Measurements from ENCODE around the gene ATP4A.

DNA sequence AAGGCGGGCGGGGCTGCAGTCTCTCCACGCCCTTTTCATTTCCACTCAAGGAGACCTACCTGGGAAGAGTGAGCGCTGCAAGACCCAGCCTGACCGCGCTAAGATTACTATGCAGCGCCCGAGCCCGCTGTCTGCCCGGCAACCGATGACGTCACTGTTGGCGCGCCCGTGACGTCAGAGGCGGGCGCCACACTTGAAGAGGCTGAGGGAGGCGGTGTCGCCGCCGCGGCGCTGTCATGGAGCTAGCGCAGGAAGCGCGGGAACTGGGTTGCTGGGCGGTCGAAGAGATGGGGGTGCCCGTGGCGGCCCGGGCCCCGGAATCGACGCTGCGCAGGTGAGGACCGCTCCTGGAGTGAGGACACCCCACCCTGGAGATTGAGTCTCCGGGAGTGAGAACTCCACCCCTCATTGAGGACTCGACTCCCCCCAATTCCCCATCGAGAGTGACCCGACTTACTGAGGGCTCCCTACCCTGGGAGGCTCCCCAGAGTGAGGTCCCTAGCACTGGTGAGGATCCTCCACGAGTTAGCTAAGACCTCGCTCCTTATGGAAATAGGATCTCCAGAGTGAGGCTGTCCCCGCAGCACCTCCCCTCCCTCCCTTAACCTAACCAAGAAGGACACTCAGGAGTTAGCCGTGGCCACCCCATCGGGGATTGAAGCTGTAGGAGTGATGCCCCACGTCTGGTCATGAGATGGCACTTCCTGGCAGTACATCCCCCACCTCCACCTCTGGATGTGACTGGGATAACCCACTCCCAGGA is 49.3 kb upstream of the ATP4A start, which contains the start of gene HAUS5:
- TF ChIP-seq, protein P1, sequence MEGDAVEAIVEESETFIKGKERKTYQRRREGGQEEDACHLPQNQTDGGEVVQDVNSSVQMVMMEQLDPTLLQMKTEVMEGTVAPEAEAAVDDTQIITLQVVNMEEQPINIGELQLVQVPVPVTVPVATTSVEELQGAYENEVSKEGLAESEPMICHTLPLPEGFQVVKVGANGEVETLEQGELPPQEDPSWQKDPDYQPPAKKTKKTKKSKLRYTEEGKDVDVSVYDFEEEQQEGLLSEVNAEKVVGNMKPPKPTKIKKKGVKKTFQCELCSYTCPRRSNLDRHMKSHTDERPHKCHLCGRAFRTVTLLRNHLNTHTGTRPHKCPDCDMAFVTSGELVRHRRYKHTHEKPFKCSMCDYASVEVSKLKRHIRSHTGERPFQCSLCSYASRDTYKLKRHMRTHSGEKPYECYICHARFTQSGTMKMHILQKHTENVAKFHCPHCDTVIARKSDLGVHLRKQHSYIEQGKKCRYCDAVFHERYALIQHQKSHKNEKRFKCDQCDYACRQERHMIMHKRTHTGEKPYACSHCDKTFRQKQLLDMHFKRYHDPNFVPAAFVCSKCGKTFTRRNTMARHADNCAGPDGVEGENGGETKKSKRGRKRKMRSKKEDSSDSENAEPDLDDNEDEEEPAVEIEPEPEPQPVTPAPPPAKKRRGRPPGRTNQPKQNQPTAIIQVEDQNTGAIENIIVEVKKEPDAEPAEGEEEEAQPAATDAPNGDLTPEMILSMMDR (IDR thresholded peaks at IDR 0.05; ENCODE audit: low read depth, low read length), result no peak
- peak; percentile 65 for TF ChIP-seq POLR2A (IDR thresholded peaks at IDR 0.05; ENCODE audit: extremely low read depth, insufficient read length)
